SW 1271 (cell line): ENCODE results near the gene FAM193A.
"Not testable (repeated sequence)": the region's sequence is repeated elsewhere in the genome, so short reads cannot be mapped to it uniquely, and the experiment has no call there.

Source experiments
- DNase-seq, 2 experiments: peaks; one replicate each; lab custom pipeline; 2025; lab: John Stamatoyannopoulos, UW

FAM193A gene

DNA sequence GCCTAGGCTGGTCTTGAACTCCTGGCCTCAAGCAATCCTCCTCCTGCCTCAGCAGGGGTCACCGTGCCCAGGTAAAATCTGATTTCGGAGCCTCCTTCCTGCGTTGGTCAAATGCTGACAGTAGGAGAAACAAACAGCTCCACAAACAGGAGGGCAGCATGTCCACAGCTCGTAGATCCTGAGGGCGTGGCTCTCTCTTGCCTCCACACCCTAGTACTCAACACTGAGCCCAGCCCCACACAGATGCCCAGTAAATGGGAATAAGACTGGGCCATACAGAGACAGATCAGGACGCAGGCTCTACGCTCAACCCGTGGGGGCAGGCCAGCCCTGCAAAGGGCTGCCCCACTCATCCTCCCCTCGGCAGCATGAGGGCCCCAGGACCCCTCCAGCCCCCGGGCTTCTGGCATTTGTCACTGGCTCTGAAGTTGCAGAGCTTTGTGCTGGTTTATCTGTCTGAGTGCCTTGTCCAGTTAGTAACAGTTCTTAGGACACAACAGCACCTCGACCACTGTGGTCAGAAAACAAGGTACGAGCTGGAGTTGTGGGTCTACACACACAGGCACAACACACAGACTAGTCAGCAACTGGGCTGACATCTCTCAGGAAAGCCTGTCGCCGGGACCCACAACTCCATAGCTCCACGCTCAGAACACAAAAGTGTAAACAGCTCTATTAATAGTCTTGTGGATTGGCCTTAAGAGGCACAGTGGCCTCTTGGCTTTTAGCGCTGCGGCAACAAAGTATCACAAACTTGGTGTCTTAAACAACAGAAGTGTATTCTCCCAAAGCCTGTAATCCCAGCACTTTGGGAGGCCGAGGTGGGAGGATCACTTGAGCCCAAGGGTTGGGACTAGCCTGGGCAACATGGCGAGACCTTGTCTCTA is 214.5 kb downstream of the FAM193A start:
- no peak for DNase-seq

GRCh38 chr4:2753436-2753835 is 217.0 kb downstream of the FAM193A start:
- no peak for DNase-seq

DNA sequence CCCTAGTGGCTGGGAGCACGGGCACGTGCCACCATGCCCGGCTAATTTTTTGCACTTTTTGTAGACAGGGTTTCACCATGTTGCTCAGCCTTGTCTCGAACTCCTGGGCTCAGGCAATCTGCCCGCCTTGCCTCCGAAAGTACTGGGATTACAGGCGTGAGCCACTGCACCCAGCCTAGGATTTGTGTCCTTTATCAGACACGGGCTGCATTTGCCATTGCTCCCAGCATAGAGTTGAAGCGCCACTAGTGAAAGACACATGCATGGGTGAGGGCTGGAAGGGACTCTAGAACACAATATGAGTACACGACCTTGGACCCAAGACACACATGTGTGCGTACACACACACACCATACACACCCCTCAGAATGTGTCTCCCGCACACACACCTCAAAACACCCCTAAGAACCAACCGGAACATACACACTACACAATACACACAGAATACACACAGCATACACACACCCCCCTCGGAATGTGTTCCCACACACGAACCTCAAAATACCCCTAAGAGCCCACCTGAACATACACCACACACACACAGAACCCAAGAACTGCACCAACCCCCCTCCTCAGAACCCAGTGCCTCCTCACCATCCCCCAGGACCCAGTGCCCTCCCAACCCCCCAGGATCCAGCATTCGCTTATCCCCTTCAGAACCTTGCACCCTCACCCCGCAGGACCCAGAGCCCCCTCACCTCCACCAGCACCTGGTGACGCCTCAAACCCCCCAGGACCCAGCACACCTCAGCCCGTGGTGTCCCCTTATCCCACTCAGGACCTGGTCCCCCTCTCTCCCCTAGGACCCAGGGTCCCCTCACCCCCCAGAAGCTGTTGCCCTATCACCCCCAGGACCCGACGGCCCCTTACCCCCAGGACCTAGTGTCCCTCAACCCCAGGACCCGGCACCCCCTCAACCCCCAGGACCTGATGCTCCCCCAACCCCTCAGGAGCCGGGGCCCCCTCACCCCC is 218.7 kb downstream of the FAM193A start:
- no peak for DNase-seq

DNA sequence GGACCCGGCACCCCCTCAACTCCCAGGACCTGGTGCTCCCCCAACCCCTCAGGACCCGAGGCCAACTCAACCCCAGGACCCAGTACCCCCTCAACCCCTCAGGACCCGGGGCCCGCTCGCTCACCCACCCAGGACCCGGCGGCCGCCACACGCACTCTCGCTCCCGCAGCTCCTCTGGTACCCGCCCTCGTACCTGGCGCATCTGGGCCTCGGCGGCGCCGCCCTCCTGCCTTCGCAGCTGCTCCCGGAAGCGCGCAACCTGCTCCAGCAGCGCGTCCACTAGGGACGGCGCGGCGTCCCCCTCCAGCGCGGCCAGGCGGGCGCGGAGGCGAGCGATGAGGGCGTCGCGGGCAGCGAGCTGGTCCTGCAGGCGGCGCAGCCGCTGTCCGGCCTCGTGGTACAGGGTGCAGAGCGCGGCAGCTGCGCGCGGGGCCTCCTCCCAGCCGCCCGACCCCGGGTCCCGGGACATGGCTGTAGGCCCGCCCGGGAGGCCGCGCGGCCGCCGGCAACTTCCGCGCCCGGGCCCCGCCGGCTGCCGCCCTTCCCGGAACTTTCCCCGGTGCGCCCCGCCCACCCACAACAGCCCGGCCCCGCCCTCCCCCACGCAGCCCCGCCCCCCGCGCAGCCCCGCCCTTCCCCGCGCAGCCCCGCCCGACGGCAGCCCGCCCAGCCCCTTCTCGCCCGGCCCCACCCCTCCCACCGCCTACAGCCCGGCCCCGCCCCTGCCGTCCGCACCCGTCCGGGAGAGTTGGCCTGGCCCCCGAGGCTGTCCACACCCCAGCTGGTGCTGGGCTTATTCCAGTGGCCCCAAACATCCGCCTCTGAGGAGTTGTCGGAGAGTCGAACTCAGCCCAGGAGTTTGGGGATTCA is 219.6 kb downstream of the FAM193A start, which contains the start of gene TNIP2:
Gene TNIP2 (minus strand): TSS at position 516 of the 870 bp plus-strand sequence. CDS start 47 bp downstream, at position 469.
- DNase-seq = peak; percentile 6 to 49

DNA sequence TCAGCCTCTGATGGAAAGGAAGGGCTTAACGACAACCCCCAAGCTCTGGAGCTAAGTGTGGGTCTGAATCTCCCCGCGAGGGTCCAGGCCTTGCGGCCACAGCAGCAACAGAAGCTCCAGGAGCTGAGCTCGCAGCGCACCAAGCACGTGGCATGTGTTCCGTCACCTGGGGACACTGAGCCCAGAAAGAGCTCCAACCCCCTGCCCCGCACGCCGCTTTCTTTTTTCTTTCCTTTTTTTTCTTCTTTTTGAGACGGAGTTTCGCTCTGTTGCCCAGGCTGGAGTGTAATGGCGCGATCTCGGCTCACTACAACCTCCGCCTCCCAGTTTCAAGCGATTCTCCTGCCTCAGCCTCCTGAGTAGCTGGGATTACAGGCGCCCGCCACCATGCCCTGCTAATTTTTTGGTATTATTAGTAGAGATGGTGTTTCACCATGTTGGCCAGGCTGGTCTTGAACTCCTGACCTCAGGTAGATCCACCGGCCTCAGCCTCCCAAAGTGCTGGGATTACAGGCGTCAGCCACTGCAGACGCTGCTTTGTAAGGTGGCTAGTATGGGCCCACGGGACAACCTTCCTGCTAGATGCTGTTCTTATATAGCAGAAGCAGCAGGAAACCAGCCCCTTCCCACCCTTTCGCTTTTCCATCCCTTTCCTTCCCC is 220.4 kb downstream of the FAM193A start:
- no peak for DNase-seq

DNA sequence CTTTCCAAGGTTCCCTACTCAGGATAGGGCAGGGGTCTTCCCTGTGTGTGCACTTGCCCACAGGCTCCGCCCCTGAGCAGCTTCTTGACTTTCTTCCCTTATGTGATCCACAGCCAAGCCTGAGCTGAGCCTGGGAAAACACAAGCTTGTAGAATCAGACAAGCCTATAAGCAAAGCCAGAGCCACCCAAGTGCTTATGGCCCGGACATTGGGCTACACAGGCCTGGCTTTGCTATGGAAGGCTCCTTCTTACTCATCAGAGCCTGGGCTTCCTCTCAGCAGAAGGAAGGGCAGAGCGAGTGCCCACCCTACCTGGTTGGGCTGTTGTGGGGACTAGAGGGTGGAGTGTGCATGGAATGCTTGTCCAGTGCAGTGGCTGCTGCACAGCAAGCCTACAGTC is 221.0 kb downstream of the FAM193A start:
- no peak for DNase-seq

DNA sequence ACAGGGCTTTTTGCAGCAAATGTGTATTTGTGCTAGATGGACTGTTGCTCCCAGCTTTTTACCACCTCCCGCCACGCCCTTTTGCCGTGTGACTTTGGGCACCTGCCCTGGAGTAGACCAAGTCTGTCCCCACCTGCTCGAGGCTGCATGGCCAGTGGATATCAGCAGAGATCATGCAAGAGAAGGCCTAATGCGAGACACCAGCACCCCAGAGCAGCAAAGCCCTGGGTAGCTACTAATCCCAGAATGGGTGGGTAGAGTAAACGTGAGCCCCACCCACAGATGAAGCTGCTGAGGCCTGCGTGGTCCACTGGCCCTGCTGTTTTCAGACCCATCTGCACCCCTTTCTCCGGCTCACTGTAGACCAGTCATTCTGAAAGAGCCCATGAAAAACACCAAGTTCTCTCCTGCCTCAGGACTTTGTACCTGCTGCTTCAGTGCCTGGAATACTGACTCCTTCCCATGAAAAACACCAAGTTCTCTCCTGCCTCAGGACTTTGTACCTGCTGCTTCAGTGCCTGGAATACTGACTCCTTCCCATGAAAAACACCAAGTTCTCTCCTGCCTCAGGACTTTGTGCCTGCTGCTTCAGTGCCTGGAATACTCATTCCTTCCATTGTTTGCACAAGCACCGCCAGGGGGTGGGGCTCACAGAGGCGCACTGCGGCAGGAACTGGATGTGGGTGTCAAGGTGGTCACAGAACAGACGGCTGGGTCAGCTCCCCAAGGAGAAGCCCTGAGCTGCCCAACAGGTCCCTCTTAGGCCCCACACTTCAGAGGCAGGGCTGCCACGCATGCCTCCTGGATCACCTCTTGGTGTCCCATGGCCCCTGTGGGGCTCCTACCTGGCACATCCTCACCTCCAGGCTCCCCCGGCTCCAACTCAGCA is 224.8 kb downstream of the FAM193A start:
- DNase-seq = no peak

- DNase-seq = no peak
These were observed 225.6 kb downstream of the FAM193A start for GRCh38 chr4:2762048-2762447.

- DNase-seq = not testable (repeated sequence)
These were observed 226.3 kb downstream of the FAM193A start for GRCh38 chr4:2762486-2763370.

DNA sequence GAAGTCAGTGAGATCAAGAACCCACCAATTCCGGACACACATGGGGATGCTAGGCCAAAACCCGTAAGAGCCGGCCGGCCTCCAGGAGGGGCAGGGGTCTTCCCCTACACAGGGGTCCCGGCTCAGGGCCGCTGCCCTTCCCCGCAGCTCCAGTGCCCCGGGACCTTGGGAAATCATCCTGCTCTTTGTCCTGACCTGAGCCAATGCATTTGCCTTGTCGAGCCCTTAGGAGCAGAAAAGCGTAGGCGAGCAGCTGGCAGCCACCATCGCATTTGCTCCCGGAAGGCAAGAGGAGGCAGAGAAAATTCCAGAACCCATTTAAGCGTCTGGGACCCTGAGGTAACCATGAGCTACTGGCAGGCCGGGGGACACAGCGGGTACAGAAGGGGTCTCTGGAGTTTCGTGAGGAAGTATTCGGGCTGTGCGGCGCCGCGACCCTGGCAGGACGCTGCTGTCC is 227.1 kb downstream of the FAM193A start:
- DNase-seq = no peak

- DNase-seq = no peak
These were observed 229.5 kb downstream of the FAM193A start for GRCh38 chr4:2765832-2766526.

DNA sequence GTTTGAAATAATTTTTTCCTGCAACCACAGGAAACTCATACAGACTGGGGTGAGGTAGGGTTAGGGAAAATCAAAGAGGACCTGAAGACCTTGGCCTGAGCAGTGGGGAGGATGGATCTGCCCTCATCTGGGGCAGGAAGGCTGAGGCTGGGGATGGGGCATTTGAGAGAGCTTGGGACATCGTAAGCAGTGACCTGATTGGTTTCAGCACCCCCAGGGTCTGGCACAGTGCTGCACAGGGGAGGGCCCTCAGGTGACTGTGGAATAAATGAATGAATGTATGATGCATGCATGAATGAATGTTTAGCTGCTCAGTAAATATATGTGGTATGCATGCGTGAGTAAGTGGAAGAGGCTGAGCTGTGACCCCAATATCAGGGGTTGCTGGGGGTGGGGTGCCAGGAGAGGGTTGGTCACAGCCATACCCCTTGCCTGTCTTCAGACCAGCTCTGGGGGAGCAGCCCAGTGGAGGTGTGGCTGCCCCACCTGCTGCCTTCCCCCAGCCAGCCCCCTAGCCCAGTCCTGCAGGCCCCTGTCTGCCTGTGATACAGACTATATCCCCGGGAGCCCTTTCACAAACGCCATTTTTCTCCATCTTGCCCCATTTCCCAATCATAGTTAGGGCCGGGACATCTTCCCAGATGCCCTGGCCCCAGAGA is 230.7 kb downstream of the FAM193A start:
- DNase-seq = no peak

DNA sequence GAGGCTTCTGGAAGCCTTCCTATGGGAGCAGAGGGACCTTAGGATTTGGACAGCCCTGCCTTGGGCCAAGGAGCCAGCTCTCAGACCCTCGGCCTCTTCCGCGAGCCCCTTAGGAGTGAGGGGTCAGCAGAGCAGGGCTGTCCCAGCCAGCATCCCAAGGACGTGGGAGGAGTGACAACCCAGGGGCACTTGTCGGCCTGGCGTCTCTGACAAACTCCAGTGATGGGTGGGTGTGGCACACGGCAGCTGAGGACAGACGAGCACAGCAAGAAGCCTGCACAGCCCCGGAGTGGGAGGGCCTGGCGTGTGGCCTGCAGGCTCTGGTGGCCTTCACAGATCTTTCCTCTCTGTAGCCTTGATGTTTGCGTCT is 231.2 kb downstream of the FAM193A start:
- DNase-seq = no peak

DNA sequence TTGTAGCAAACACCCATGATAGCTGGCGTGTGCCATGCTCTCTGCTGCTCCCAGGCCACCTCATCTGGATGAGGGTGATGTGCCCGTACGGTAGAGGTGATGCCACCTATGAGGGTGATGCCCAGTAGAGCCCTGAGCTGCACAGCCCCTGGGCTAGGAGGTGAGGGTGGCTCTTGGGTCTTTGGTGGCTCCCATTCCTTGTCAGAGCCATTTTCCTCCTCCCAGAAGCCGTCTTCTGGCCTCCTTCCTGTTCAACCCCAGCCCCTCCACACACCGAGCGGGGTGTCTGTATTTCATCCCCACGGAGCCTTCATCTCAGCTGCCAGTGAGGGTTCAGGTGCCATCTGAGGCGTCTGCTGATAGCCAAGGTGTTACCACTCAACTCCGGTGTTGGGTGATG is 231.7 kb downstream of the FAM193A start:
- no peak for DNase-seq

- no peak for DNase-seq
These were observed 232.5 kb downstream of the FAM193A start for GRCh38 chr4:2768921-2769336.

GRCh38 chr4:2771264-2771663 is 234.8 kb downstream of the FAM193A start:
- DNase-seq = no peak

- DNase-seq = not testable (repeated sequence)
These were observed 244.2 kb downstream of the FAM193A start for GRCh38 chr4:2780643-2781042.

DNA sequence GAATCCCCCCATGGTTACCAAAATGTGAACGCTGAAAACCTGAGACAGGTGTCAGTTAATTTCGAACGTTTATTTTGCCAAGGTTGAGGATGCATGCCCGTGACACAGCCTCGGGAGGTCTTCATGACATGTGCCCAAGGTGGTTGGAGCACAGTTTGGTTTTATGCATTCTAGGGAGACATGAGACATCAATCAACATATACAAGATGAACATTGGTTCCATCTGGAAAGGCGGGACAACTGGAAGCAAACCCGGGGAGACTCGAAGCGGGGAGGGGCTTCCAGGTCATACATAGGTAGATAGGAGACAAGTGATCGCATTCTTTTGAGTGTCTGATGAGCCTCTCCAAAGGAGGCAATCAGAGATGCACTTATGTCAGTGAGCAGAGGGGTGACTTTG is 245.5 kb downstream of the FAM193A start:
- DNase-seq = no peak
